NCI-H2081 (cell line): ENCODE results near the gene ESRRB.
A peak's percentile ranks its signal among the peaks of the same experiment; 100 is the strongest.
"Not testable (repeated sequence)": the region's sequence is repeated elsewhere in the genome, so short reads cannot be mapped to it uniquely, and the experiment has no call there.

Experiments used
- DNase-seq, 2 experiments: peaks; one replicate each; lab custom pipeline; 2025; lab: John Stamatoyannopoulos, UW

The ESRRB gene

DNA sequence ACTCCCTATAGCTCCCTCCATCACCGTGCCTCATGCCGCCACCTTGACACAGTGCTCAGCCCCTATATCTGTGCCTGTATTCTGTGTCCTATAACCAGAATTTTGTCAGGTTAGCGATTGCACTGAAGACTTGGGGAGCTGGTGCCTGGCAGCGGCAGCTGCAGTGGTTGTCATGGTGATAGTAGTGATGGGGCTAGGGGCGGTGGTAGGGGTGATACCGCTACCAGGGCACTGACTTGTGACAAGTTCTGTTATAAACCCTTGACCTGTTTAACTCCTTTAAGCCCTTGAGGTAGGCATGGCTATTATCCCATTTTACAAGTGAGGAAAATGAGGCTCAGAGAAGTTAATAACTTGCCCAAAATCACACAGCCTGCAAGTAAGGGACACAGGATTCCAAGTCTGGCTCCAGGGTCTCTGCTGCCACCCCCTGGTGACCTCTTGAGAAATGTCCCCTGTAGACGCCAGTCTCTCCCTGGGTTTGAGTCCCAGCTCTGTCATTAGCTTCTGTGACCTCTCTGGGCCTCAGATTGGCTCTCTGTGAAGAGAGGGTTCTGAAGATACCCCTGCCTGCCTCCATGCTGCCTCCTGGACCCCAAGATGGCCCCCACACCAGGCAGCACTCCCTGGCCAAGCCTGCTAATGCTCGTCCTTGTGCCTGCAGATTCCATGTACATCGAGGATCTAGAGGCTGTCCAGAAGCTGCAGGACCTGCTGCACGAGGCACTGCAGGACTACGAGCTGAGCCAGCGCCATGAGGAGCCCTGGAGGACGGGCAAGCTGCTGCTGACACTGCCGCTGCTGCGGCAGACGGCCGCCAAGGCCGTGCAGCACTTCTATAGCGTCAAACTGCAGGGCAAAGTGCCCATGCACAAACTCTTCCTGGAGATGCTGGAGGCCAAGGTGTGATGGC lies 121.9 kb downstream of the ESRRB start:
- DNase-seq: no peak

DNA sequence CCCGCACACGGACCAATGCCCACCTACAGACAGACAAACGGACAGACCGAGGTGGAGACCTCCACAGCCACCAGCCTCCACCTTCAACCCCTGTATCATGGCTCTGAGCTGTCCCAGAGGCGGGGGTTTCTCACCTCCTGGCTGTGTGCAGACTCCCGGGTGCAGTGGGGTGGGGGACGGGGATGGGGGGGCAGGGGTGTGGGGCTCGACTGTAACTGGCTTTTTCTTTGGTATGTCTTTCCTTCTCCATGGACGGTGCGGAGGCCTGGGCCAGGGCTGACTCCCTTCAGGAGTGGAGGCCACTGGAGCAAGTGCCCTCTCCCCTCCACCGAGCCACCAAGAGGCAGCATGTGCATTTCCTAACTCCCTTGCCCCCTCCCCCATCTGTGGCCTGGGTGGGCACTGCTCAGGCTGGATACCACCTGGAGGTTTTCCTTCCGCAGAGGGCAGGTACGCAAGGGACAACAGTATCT lies 122.6 kb downstream of the ESRRB start:
- DNase-seq: no peak

DNA sequence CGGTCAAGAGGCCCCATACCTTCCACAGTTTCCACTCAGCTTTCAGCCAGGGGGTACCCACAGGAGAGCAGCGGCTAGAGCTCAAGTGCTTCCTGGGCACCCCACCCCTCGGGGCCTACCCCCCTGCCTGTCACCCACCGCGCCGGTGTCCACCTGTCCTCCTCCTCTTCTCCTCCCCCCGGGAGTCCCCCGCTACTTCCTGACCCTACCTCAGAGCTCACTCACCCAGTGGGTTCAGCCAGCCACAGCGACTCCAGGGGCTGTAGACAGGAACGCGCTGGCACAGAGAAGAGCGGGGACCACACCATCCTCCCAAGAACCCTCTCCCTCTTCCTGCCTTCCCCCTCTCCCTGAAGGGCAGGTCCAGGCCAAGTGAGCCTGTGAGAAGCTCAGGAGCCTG lies 123.0 kb downstream of the ESRRB start:
- DNase-seq: no peak

DNA sequence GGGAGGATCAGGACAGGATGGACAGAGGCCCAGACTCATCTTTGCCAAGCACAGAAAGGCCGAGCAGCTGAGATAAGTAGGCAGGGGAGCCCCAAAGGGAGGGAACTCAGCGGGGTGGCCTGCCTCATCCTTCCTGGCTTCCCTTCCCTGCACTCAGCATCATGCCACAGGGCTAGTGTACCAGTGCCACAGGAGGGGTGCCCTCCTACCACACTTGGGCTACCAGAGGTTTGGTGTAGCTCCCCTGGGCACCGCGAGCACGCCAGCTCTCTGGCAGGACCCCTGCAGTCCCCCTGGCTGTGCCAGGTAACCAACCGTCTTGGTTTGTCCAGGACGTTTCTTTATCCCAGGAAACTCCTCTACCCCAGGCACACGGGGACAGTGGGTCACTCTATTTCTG lies 123.5 kb downstream of the ESRRB start:
- no peak for DNase-seq

DNA sequence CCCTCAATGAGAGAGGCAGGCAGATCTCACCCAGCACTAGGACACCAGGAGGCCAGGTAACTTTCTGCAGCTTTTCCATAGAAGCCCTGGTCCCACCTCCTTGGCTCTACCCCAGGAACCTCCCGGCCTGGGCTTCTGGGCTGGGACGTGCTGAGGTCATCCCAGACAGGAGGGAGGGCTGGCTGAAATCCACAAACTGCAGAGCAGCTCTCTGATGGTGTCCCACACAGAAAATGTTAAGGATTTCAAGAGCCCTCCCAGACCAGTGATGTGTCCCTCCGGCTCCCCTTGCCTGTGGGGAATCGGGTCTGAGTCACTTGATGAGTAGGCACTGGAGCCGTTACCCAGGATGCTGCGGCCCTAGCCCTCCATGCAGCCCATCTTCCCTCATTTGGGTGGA lies 124.1 kb downstream of the ESRRB start:
- no peak for DNase-seq

DNA sequence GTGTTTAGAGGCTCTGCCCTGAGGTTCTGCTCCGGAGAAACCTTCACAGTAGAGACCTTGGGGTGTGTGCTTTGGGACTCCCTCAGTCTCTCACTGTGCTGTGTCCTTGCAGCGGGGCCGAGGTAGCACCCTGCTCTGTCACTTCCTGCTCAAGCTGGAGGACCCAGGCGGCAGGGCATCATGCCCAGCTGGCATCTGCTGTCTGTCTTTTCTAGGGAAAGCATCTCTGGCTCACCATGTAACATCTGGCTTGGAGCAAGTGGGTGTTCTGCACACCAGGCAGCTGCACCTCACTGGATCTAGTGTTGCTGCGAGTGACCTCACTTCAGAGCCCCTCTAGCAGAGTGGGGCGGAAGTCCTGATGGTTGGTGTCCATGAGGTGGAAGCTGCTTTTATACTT lies 124.5 kb downstream of the ESRRB start:
- DNase-seq: no peak

DNA sequence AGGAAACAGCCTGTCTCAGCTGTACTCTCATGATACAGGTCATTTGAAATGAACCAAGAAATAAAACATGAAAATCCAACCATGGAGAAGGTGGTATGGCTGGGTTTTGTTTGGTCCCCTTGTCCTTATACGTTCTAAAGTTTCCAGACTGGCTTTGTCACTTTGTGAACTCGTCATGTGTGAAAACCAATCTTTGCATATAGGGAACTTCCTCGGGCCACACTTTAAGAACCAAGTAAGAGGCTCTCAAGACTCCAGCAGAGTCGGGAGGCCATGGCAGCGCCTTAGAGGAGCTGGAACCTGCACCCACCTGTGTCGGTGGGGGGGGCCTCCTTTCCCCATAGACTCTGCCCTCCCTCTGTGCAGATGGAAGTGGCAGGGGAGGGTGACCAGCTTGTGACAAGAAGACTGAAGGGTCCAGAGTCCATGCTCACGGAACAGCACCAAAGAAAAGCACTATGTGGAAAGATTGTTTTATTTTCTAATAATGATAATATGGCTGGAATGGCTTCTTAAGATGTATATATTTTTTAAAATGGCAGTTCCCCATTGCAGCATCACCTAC lies 125.3 kb downstream of the ESRRB start:
- DNase-seq: no peak

DNA sequence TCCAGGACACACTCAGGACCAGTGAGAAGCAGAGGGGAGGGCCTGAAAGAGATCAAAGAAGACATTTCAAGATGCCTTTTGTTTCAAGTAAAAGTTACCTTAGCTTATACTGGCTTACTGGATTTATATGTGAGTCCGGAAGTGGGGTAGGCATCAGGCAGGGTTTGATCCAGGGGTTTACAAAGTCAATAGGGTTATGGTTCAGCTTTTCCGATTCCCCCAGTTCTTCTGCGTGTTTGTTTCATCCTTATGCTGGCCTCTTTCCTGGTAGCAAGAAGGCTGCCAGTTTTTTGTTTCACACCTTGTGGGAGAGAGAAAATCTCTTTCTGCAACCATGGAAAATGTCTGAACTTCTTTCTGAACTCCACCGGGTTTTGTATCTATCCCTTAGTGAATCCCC lies 126.3 kb downstream of the ESRRB start:
- DNase-seq: no peak

DNA sequence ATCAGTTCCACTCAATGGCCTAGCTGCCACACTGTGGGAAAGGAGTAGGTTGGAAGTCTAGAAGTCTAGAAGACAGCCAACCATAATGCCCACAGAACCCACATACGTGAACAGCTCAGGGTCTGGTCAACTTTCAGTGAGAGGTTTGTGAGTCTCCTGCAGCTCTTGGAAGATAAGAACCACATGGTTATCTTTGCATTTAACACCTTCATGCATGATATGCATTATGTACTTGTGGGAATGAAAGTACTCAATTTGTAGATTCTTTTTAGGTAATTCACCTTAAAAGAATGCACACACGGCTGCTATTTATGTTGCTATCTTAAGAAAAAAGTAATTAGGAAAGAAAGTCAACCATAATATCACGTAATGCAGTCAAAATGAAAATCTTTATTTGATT lies 126.7 kb downstream of the ESRRB start:
- no peak for DNase-seq

DNA sequence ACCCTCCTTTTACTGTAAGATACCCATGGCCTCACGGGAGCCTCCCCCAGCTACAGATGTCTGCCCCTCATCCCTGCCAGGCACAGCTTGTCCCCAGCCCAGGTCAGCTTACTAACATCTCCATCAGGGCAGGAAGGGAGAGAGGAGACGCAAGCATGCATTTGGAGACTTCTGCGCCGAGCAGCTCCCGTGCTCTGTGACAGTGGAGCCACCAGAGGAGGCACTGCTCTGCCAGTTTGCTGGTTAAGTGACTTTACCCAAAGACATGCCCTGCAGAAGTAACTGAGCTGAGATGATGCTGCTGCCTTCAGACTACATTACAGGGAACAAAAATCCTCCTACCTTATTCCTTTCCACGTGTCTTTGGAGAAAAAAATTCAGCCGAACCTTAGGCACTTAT lies 133.4 kb downstream of the ESRRB start:
- no peak for DNase-seq

DNA sequence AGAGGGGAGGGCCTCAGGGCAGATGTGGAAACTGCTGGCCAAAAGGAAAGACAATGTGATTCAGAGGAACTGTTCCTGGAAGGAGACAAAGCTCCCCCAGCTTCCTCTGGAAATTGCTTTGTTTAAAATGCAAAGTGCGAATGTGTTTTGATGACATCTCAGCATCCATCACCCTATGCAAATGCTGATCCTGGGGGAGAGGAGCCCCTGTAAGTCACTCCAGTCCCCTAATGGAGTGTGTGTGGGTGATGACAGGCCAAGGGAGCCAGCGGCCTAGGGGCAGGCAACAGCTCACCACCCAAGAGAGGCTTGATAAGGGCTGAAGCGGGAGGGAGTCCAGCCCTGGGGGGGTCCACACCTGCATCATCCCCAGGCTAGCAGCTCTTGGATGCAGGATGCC lies 134.2 kb downstream of the ESRRB start:
- DNase-seq: no peak

DNA sequence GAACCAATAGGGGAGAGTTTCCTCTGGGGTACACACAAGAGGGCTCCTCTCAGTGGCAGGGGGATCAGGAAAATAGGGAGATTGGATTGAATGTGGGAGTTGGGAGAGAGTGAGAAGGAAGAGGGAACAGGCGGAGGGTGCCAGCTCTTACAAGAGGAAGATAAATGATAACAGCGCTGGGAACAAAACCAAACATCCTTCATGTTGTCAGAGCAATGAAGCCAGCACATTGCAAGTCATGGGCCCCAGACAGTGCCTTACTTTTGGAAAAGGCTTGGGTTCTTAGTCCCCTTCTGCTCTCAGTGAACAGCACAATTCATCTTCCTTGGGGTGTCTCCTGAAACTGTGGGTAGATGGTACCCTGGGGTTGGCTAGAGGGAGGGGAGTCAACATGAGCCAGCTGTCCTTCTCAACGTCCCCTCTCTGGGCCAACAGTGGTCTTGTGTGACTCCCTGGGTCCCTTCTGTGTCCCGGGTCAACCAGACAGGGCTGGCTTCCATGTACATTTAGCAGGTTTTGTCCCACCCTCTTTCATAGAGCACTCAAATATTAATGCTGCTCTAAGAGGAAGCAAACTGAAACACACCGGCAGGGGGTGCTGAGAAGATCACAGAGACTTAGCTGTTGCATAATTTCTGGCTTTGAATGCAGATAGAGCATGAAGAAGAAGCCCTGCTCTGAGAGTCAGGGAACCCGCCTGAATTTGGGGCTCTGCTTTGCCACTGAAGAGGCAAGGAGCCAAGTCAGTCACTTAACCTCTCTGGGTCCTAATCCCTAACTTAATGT lies 138.5 kb downstream of the ESRRB start:
- peak in 1 of 2 experiments; percentile 5 for DNase-seq

DNA sequence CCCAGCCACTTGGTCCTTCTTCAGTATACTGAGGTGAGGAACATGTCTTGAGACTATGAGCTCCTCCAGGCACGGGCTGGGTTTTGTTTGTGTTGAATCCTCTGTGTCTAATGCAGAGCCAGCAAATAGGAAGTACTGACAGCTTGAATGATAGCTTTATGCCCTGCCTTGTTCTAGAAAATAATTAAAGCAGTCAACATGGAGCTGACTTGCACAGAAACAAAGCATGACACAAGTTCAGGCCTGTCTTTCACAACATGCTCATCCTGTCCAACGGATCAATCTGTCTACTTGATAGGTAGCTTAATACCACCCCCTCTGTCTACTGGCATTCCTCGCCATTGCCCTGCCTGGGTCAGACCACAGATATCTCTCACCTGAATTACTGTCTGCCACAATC lies 140.9 kb downstream of the ESRRB start:
- DNase-seq: no peak

DNA sequence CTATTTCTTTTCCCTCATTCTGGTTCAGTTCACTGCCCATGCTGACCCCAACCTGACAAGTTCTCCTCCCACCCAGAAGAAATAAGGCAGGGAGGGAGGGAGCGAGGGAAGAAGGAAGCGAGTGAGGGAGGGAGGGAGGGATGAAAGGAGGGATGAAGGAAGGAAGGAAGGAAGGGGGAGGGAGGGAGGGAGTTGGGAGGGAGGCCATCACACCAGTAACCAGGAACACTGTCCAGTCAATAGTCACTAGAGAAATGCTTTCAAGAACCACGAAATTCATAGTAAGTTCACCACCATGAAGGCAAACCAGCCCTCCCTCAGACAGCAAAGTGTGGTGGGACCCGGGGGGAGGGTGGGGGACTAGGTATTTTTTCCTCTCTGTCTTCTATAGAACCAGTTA lies 142.4 kb downstream of the ESRRB start:
- no peak for DNase-seq

DNA sequence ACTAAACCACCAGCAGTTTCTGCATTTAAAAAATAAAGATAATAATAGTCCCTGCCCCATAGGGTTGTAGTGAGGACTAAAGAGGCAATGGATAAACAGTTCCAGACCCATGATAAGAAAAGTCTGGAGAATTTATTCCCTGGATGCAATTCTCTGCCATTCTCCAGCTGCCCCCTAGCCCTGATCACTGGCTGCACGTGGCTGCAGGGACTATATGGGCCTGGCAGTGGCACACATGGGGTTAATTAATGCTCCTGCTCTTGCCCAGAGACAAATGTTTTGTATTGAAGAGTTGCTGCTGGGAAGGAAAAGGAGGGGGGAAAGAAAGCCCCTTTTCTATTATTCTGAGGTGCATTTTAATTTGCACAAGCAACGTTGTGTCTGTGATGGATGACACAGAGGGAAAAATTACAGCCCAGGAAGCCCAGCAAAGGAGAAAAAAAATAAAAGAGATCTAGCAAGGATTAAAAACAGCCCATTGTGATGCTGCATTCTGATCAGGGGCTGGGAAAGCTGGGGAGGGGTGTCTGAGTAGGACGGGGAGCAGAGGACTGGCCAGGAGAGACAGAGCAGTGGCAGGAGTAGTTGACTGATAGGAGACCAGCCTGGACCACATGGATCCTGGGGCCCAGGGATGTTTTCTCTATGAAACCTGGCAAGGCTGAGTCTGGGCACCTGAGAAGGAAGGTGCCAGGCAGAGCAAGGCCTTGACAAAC lies 149.3 kb downstream of the ESRRB start:
- no peak for DNase-seq

DNA sequence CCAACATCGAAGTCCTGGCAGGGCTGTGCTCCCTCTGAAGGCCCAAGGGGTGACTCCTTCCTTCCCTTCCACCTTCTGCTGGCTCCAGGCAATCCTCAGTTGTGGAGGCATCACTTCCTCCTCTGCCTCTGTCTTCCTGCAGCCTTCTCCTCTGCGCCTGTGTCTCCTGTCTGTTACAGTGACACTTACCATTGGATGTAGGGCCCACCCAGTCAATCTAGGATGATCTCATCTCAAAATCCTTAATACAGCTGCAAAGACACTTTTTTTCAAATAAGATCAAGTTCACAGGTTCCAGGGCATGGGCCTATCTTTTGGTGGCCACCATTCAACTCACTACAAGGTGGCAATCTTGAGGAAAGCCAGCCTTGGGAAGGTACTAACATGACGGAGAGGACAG lies 155.1 kb downstream of the ESRRB start:
- DNase-seq: no peak

DNA sequence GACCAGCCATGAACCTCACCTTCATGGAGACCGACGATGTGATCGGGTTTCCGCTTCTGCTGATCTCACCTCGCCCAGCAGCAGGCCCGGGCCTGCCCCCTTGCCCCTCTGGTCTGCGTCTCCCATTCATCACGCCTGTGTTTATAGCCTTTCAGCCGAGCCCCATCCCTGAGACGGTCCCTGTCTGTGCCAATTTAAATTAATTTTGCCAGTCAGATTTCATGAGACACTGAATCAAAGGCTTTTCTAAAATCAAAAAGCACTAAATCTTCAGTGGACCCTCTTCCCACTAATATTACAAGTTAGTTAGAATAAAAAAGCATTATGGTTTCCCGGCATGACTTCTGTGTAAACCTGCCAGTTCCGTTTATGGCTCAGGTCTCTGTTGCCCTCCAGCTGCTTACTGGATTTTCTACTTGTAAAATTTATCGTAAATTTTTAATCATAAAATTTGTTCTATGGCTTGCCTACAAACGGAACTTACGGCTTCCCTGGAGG lies 155.9 kb downstream of the ESRRB start:
- no peak for DNase-seq

DNA sequence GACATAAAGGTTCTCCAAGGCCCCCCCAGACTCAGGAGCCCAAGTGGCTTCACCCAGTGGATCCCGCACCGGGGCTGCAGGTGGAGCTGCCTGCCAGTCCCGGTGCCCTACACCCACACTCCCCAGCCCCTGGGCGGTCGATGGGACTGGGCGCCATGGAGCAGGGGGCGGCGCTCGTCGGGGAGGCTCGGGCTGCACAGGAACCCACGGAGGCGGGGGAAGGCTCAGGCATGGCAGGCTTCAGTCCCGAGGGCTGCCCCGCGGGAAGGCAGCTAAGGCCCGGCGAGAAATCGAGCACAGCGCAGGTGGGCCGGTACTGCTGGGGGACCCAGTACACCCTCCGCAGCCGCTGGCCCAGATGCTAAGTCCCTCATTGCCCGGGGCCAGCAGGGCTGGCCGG lies 160.7 kb downstream of the ESRRB start:
- not testable (repeated sequence) for DNase-seq

DNA sequence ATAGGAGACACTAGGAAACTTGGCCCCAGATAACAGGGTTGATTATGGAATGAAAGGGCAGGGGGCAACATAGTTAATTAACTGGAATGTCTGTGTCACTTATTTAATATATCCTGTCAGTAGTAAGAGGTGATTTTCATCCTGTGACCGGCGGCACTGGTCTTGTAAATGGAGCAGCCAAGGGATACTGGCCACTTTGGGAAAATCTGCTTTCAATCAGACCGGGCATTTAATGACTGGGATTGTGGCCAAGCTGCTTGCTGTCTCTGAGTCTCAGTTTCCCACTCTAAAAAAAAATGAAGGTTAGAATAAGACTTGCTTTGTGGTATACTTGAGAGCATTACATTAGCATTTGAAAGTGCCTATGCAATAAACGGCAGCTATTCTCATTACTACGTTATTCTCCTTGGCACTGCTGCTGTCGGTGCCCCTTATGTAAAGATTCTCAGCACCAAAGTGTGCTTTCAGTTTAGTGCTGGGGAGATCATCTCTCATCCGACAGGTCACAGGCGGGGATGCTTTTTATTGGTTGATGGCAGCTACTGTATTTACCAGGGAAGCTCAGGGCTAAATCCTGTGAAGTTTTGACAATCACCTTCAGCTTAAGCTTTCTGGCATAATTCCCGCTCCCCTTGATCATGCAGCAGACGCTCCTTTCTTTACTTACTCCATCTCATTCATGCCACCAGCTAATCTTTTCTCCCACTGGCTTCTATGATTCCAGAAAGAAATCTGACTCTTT lies 162.1 kb downstream of the ESRRB start:
- DNase-seq: no peak

DNA sequence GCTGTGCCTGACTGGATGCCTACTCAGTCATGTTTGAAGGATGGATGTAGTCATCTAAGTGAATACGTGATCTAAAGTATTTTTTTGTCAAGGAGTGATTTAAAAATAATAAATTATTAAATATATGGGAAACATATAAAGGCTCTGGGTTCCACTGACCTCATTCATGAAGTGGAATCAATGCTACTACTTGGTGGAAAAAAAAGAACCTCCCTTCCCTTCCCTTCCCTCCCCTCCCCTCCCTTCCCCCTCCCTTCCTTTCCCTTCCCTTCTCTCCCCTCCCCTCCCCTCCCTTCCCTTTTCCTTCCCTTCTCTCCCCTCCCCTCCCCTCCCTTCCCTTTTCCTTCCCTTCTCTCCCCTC lies 162.7 kb downstream of the ESRRB start:
- no peak for DNase-seq

DNA sequence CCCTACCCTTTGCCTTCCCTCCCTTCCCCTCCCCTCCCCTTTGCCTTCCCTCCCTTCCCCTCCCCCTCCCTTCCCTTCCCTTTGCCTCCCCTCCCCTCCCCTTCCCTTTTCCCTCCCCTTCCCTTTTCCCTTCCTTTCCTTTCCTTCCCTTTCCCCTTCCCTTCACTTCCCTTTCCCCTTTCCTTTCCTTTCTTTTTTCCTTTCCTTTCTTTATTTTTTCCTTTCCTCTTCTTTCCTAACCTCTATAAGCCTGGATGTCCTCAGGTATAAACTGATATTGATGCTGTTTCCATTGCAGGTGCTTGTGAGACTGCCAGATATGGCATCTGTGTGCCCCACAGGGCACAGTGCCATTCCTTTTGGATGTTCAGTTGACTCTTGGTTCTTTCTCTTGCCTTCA lies 163.2 kb downstream of the ESRRB start:
- DNase-seq: no peak
